Measurements from ENCODE around the gene HSFX1. TPM values are rescaled to one million over a fixed set of nuclear protein-coding genes. Genes with fewer than 3 reads are reported as not detected.

Gene HSFX1
- total RNA-seq, result 0.07 TPM in 1 of 2 replicates, not detected in the other

GRCh38 chrX:149773768-149774167, at the start of gene HSFX1:
Gene HSFX1 (plus strand): TSS chrX:149774068. CDS start chrX:149774682, 614 bp downstream.

GRCh38 chrX:149781727-149782126, 7.9 kb downstream of the HSFX1 start, which contains the start of gene MAGEA9:
Gene MAGEA9 (plus strand): TSS chrX:149781930. CDS start chrX:149786211, 4,281 bp downstream.

Other genes starting within 250 kb of the HSFX1 start
- 8.4 and 21.3 TPM in 2 replicates for gene EOLA1, start 233.1 kb upstream of the HSFX1 start, total RNA-seq
- not detected in 2 replicates for gene HSFX3, start 224.1 kb upstream of the HSFX1 start, total RNA-seq
- not detected in 2 replicates for gene MAGEA9B, start 186.6 kb upstream of the HSFX1 start, total RNA-seq
- not detected in 2 replicates for gene HSFX2, start 178.8 kb upstream of the HSFX1 start, total RNA-seq
- gene TMEM185A, start 142.3 kb upstream of the HSFX1 start, total RNA-seq, result 6.3 TPM in 2 replicates
- gene MAGEA11, start 62.0 kb upstream of the HSFX1 start, total RNA-seq, result not detected in 2 replicates
- gene MAGEA9, start 7.9 kb downstream of the HSFX1 start, total RNA-seq, result not detected in 2 replicates
- not detected in 2 replicates for gene MAGEA8, start 107.1 kb downstream of the HSFX1 start, total RNA-seq
- gene HSFX4, start 155.5 kb downstream of the HSFX1 start, total RNA-seq, result not detected in 2 replicates
- 28.6 and 28.8 TPM in 2 replicates for gene EOLA2, start 164.4 kb downstream of the HSFX1 start, total RNA-seq